ENCODE measurements around the gene TARS2.

DNA sequence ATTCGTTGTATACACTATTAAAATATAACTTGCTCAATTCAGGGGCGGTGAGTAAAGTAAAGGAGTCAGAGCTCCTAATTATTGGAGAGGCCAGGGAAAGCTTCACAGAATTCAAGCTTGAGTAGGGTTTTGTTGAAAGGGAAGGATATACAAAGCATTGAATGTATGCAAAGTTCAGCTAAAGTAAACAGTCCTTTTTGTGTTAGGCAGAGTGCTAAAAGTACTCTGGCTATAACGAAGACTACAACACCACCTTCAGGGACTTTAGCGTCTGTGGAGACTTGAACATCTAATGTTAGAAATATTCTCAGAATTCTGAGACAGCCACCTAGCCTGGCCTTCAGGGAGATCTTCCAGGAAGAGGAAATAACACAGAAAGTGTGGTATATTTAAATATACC lies 29.4 kb downstream of the TARS2 start:
- no peak for TF ChIP-seq CTCF (IDR thresholded peaks at IDR 0.05 in 4 of 5, conservative IDR thresholded peaks at IDR 0.05 in 1 of 5)
- no peak for TF ChIP-seq POLR2A (IDR thresholded peaks at IDR 0.05)
